ENCODE measurements around the gene EDRF1. TPM values are rescaled to one million over a fixed set of nuclear protein-coding genes. Genes with fewer than 3 reads are reported as not detected.

Gene EDRF1
- total and polyA plus RNA-seq, 2 of the 8 experiments (the other 6 are each of a cell fraction or from before 2014, with no cell fraction given), result 19.9 to 37.8 TPM

GRCh38 chr10:125772864-125773180 lies 53.3 kb downstream of the EDRF1 start:
- Histone ChIP-seq H4K20me1 (replicated peaks in 1 of 2; ENCODE audit: control insufficient read depth in 1 of 2, insufficient read depth in 2 of 2, low read length in 2 of 2) (no peaks in the 10 kb centered on the region), H4K8ac (ENCODE audit: extremely low read depth, insufficient read depth, low read length) (no peak overlapping the region), H4K91ac (replicated peaks; ENCODE audit: insufficient read length, low read length) (no peak overlapping the region), H3K27ac (ENCODE audit: low read depth, low read length) (no peak overlapping the region), H2AFZ (ENCODE audit: low read length) (no peak overlapping the region), H2BK5ac (ENCODE audit: low read depth, low read length) (no peak overlapping the region), H2BK15ac (ENCODE audit: low read length) (no peak overlapping the region), H3K4me1 (replicated peaks in 1 of 4; ENCODE audit: control insufficient read depth in 3 of 4, insufficient read depth in 4 of 4, low read length in 3 of 4) (no peaks in the 10 kb centered on the region), H2AK5ac (ENCODE audit: low read depth, low read length) (no peak overlapping the region), H2BK120ac (replicated peaks; ENCODE audit: low read depth, low read length) (no peak overlapping the region), H3K23me2 (ENCODE audit: low read depth, low read length) (no peaks in the 10 kb centered on the region), H3K79me2 (ENCODE audit: control insufficient read depth in 1 of 2, insufficient read depth in 2 of 2, low read length in 2 of 2) (no peaks in the 10 kb centered on the region), H3K4me3 (ENCODE audit: extremely low read depth in 1 of 4, insufficient read depth in 2 of 4, low read depth in 3 of 4, low read length in 4 of 4) (no peak overlapping the region), H3K18ac (ENCODE audit: extremely low read depth, low read length) (no peak overlapping the region), H3K27me3 (replicated peaks in 1 of 4; ENCODE audit: control insufficient read depth in 3 of 4, extremely low read depth in 1 of 4, insufficient read depth in 3 of 4, low read length in 3 of 4) (no peaks in the 10 kb centered on the region), H2BK20ac (ENCODE audit: low read length) (no peak overlapping the region), H3K56ac (replicated peaks; ENCODE audit: insufficient read length, low read depth, low read length) (no peak overlapping the region), H3K36me3 (ENCODE audit: control insufficient read depth in 2 of 4, insufficient read depth in 4 of 4, low read length in 3 of 4) (no peaks in the 10 kb centered on the region), H4K5ac (ENCODE audit: insufficient read length, low read depth, low read length) (no peak overlapping the region), H3K23ac (ENCODE audit: insufficient read length) (no peak overlapping the region), H2BK12ac (ENCODE audit: low read depth, low read length) (no peak overlapping the region), H3K9me3 (ENCODE audit: insufficient read depth in 2 of 2, low read depth in 1 of 2, low read length in 1 of 2) (no peaks in the 10 kb centered on the region), H3K79me1 (ENCODE audit: low read depth, low read length) (no peaks in the 10 kb centered on the region), H3K14ac (ENCODE audit: insufficient read length) (no peak overlapping the region), H3K4ac (replicated peaks; ENCODE audit: insufficient read length, low read depth, low read length) (no peak overlapping the region), H3K4me2 (ENCODE audit: insufficient read depth in 1 of 2, low read depth in 2 of 2, low read length in 2 of 2) (no peak overlapping the region), H3K9ac (replicated peaks in 1 of 4; ENCODE audit: extremely low read depth in 1 of 4, low read depth in 3 of 4, low read length in 3 of 4) (no peak overlapping the region)
- no peak for FAIRE-seq
- ChIA-PET CTCF (ENCODE audit: partially characterized antibody) (interaction anchor here (0.8 to 1.0 kb wide), 2 partner anchors 18 to 50 kb away, joined by 3 read pairs; partner anchors contain the start of gene UROS), POLR2A (ENCODE audit: partially characterized antibody) (no interaction called here)
- no peak for DNase-seq (ENCODE audit: low read depth in 1 of 2, low spot score in 2 of 2)
- 86% methylated on average over 8 of the region's 11 CpGs; no CpG with 5 or more reads in 1 of the 2 experiments for WGBS, 2 experiments (ENCODE audit: extremely low coverage in 1 of 2, insufficient coverage in 1 of 2, insufficient read length in 1 of 2, insufficient replicate concordance in 2 of 2, low coverage in 1 of 2, low lambda C conversion rate in 2 of 2, missing lambda C conversion rate in 1 of 2)
- TF ChIP-seq RNF2 (IDR thresholded peaks at IDR 0.05; ENCODE audit: borderline replicate concordance, low read depth, low read length, missing control alignments, poor library complexity, severe bottlenecking), result no peak
- TF ChIP-seq EGR1 (IDR thresholded peaks at IDR 0.05; ENCODE audit: borderline replicate concordance, low read depth, low read length), result no peak
- TF ChIP-seq POLR2AphosphoS5 (IDR thresholded peaks at IDR 0.05; ENCODE audit: low read depth, low read length), result no peak
- no peak for TF ChIP-seq SUZ12 (IDR thresholded peaks at IDR 0.05; ENCODE audit: low read length)
- TF ChIP-seq SIRT6 (IDR thresholded peaks at IDR 0.05; ENCODE audit: low read length), result no peak
- TF ChIP-seq RAD21 (IDR thresholded peaks at IDR 0.05 in 1 of 2, conservative IDR thresholded peaks at IDR 0.05 in 1 of 2; ENCODE audit: low read depth in 2 of 2, low read length in 2 of 2), result no peak
- no peak for TF ChIP-seq EP300 (IDR thresholded peaks at IDR 0.05; ENCODE audit: borderline replicate concordance in 1 of 2, low read depth in 2 of 2, low read length in 2 of 2)
- TF ChIP-seq CTCF (IDR thresholded peaks at IDR 0.05; ENCODE audit: control extremely low read depth in 1 of 3, insufficient read depth in 1 of 3, low read depth in 1 of 3, low read length in 3 of 3), result no peak
- TF ChIP-seq TAF1 (IDR thresholded peaks at IDR 0.05; ENCODE audit: low read depth, low read length), result no peak
- TF ChIP-seq TCF12 (IDR thresholded peaks at IDR 0.05; ENCODE audit: low read depth, low read length), result no peak
